H1 (cell line): ENCODE data around the gene YLPM1. TPM values are rescaled to one million over a fixed set of nuclear protein-coding genes. Genes with fewer than 3 reads are reported as not detected.

ENCODE experiments used
- BACH1 ChIP-seq: IDR thresholded peaks from 2 replicates; pipeline ENCODE4 v1.6.1; 2012; ENCODE audit warnings: low read length, improper control_type of control experiment
- CBX5 ChIP-seq: fragments of 300-800, 300-1000 bp; sonication (generic); IDR thresholded peaks from 2 replicates; pipeline ENCODE4 v1.7.1; 2016; ENCODE audit warnings: antibody characterized with exemption, low read length, low read depth
- CEBPB ChIP-seq: IDR thresholded peaks from 2 replicates; pipeline ENCODE4 v1.6.1; 2012; ENCODE audit warnings: low read depth, low read length
- CHD1 ChIP-seq: IDR thresholded peaks from 2 replicates; pipeline ENCODE4 v1.6.1; 2012; ENCODE audit warnings: low read depth, low read length, improper control_type of control experiment
- CTBP2 ChIP-seq: IDR thresholded peaks from 2 replicates; pipeline ENCODE4 v1.7.0; 2011; ENCODE audit warnings: borderline replicate concordance, mild to moderate bottlenecking, moderate library complexity, mixed read lengths, low read length; ENCODE audit not compliant: insufficient read depth, insufficient read length
- EGR1 ChIP-seq: IDR thresholded peaks from 2 replicates; pipeline ENCODE4 v1.6.1; 2011; ENCODE audit warnings: low read depth, low read length, borderline replicate concordance
- FOSL1 ChIP-seq: IDR thresholded peaks from 2 replicates; pipeline ENCODE4 v1.6.1; 2011; ENCODE audit warnings: mild to moderate bottlenecking, low read depth, low read length, moderate library complexity; ENCODE audit not compliant: insufficient read depth
- GABPA ChIP-seq: IDR thresholded peaks from 2 replicates; pipeline ENCODE4 v1.6.1; 2011; ENCODE audit warnings: mild to moderate bottlenecking, low read length, moderate library complexity, borderline replicate concordance; ENCODE audit not compliant: insufficient read depth
- GTF2F1 ChIP-seq: IDR thresholded peaks from 2 replicates; pipeline ENCODE4 v1.6.1; 2012; ENCODE audit warnings: low read depth, low read length, improper control_type of control experiment, borderline replicate concordance
- HDAC2 ChIP-seq, 2 experiments: fragments of 300-600 bp in 1 of 2; sonication (generic) in 1 of 2; IDR thresholded peaks; 2 replicates each; pipeline ENCODE4 v1.6.1; 2011 to 2012; ENCODE audit warnings: low read depth in 2 of 2, low read length in 2 of 2, mild to moderate bottlenecking in 2 of 2, moderate library complexity in 2 of 2, borderline replicate concordance in 1 of 2, inconsistent platforms in 1 of 2
- KDM1A ChIP-seq: fragments of 200-600, 300-600 bp; sonication (generic); IDR thresholded peaks from 2 replicates; pipeline ENCODE4 v1.7.1; 2016; ENCODE audit warnings: mild to moderate bottlenecking, low read length, borderline replicate concordance
- KDM5A ChIP-seq: fragments of 200-600 bp; IDR thresholded peaks from 2 replicates; pipeline ENCODE4 v1.7.1; 2012; ENCODE audit warnings: mild to moderate bottlenecking, low read length, inconsistent platforms, mixed read lengths
- PHF8 ChIP-seq: fragments of 200-600 bp; sonication (generic); conservative IDR thresholded peaks from 2 replicates; pipeline ENCODE4 v1.7.1; 2012; ENCODE audit warnings: low read depth, mild to moderate bottlenecking, inconsistent platforms, low read length, moderate library complexity
- RAD21 ChIP-seq, 2 experiments: IDR thresholded peaks in 1 of 2; conservative IDR thresholded peaks in 1 of 2; 2 replicates each; pipeline ENCODE4 v1.6.1; 2011; ENCODE audit warnings: low read depth in 2 of 2, low read length in 2 of 2, improper control_type of control experiment in 1 of 2, inconsistent platforms in 1 of 2, mild to moderate bottlenecking in 1 of 2, moderate library complexity in 1 of 2
- RNF2 ChIP-seq: fragments of 200-900, 300-1000 bp; sonication (generic); IDR thresholded peaks from 2 replicates; pipeline ENCODE4 v1.7.1; 2016; ENCODE audit warnings: borderline replicate concordance, low read depth, mild to moderate bottlenecking, antibody characterized with exemption, low read length; ENCODE audit not compliant: poor library complexity, severe bottlenecking; ENCODE audit errors: missing control alignments
- SAP30 ChIP-seq: fragments of 300-600 bp; sonication (generic); IDR thresholded peaks from 2 replicates; pipeline ENCODE4 v1.7.1; 2012; ENCODE audit warnings: low read length, moderate library complexity, mild to moderate bottlenecking, inconsistent platforms; ENCODE audit not compliant: insufficient read depth, insufficient replicate concordance
- SIRT6 ChIP-seq: IDR thresholded peaks from one replicate; pipeline ENCODE4 v1.7.1; 2012; ENCODE audit warnings: low read length, inconsistent platforms
- TAF1 ChIP-seq: IDR thresholded peaks from 2 replicates; pipeline ENCODE4 v1.6.1; 2011; ENCODE audit warnings: mild to moderate bottlenecking, low read depth, low read length
- TAF7 ChIP-seq: optimal IDR thresholded peaks from 2 replicates; pipeline ENCODE3; 2011; ENCODE audit warnings: low read depth, mild to moderate bottlenecking, inconsistent platforms, low read length, moderate library complexity, borderline replicate concordance
- TCF12 ChIP-seq: IDR thresholded peaks from 2 replicates; pipeline ENCODE4 v1.6.1; 2011; ENCODE audit warnings: low read depth, mild to moderate bottlenecking, low read length
- USF2 ChIP-seq: IDR thresholded peaks from 2 replicates; pipeline ENCODE4 v1.6.1; 2011; ENCODE audit warnings: low read length, improper control_type of control experiment
- YY1 ChIP-seq: IDR thresholded peaks from 2 replicates; pipeline ENCODE4 v1.6.1; 2011; ENCODE audit warnings: low read depth, mild to moderate bottlenecking, low read length
- polyA plus RNA-seq, 7 experiments: library from polyadenylated mRNA; depleted of rRNA in 3 of 7; stranded (reverse) in 5 of 7; unstranded in 2 of 7; fragments of >200 nt in 5 of 7; fragments of 200-250 nt in 2 of 7; gene quantifications; 1 replicate in 5 of 7; 2 replicates in 1 of 7; 4 replicates in 1 of 7; pipeline versions ENCODE4 v1.2.1 to v1.2.3, GENCODE V29; 2011 to 2013; ENCODE audit warnings: missing spikeins in 2 of 7, mixed read lengths in 2 of 7
- total RNA-seq: library from RNA; stranded (reverse); fragmentation: NEBNext Ultra II Directional; extraction: Animal tissue kit (Norgen Biotek cat#: 25700); gene quantifications from 2 replicates; pipeline ENCODE4 v1.2.1, GENCODE V29; 2021

The YLPM1 gene
- total and polyA plus RNA-seq, 2 of the 8 experiments (the other 6 are each of a cell fraction or from before 2014, with no cell fraction given): 13.5 to 71.7 TPM

DNA sequence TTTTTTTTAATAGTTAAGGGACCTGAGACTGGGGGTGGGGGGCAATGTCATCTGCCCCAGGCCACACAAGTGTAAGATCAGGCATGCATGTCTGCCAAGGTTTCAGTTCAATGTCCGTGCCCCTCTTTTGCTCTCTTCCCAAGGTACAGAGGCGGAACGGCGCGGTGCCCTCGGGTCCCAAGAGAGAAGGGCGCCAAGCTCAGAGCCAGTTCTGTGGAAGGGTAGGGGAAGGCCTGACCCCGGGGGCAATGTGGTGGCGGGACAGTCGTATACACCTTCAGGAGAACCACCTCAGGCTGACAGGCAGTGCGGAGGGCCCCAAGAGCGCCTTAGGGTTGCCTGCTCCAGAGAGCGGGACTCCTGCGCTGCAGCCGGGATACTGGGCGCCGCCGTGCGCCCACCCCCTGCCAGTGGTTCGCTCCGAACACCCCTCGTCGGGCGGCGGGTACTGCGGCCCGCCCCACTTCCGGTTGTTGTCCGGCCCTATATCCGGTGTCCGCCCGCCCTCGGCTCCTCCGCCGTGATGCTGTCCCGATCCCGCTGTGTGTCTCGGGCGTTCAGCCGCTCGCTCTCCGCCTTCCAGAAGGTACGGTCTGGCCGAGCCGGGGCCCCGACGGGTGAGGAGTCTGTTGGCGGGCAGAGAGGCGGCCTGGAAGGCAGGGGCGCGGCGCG, 118.5 kb downstream of the YLPM1 start, which contains the start of gene DLST (continued):
- TF ChIP-seq RNF2: no peak
- peak; percentile 98 for TF ChIP-seq CHD1
- TF ChIP-seq SAP30: no peak
- no peak; a peak in 1 of 4 replicates for TF ChIP-seq RAD21 (IDR thresholded peaks at IDR 0.05 in 1 of 2, conservative IDR thresholded peaks at IDR 0.05 in 1 of 2; ENCODE audit: low read depth in 2 of 2, low read length in 2 of 2)
- TF ChIP-seq KDM5A: peak; percentile 59; the same call in 1 of the 2 replicates
- peak; percentile 98 for TF ChIP-seq GABPA
- no peak for TF ChIP-seq GTF2F1
- TF ChIP-seq USF2: no peak
- TF ChIP-seq BACH1: no peak
- no peak for TF ChIP-seq CBX5
- no peak for TF ChIP-seq CEBPB
- no peak for TF ChIP-seq TCF12
- no peak for TF ChIP-seq HDAC2 (IDR thresholded peaks at IDR 0.05; ENCODE audit: borderline replicate concordance in 1 of 2, low read depth in 2 of 2, low read length in 2 of 2)
- no peak for TF ChIP-seq FOSL1
- TF ChIP-seq CTBP2: no peak
- TF ChIP-seq KDM1A: no peak
- peak; percentile 90; the same call in 1 of the 2 replicates for TF ChIP-seq PHF8
- no peak for TF ChIP-seq SIRT6
- peak; percentile 84 for TF ChIP-seq TAF1
- TF ChIP-seq EGR1: peak; percentile 54; the same call in 1 of the 2 replicates
- TF ChIP-seq TAF7: peak; percentile 65
- TF ChIP-seq YY1: 0 out of 2 replicates have a peak, but pooled peaks have one; percentile 10
